Lung (tissue), 12 donors: ENCODE measurements around the gene DIPK1B. TPM values are rescaled to one million over a fixed set of nuclear protein-coding genes. Genes with fewer than 3 reads are reported as not detected.

Source experiments
- ATAC-seq: fragments of 200-7000 bp; cut with Tn5 transposase; one replicate; pipeline ENCODE4 v1.9.1; 2020; ENCODE audit warnings: moderate number of reproducible peaks; ENCODE audit not compliant: insufficient read depth, low FRiP score
- DNase-seq, 3 donors: peaks; one replicate each; pipeline ENCODE4 v3.0.0-alpha.2; 2013 to 2017
- H3K27ac ChIP-seq, 2 donors: one replicate each; pipeline ENCODE4 v1.5.1; 2013; ENCODE audit warnings: mild to moderate bottlenecking in 2 of 2, moderate library complexity in 2 of 2, control low read depth in 1 of 2, inconsistent platforms in 1 of 2, low read depth in 1 of 2, low read length in 1 of 2
- H3K27me3 ChIP-seq, 3 donors: one replicate each; pipeline ENCODE4 v1.5.1; 2013; ENCODE audit warnings: low read length in 2 of 3; ENCODE audit not compliant: control insufficient read depth in 3 of 3, insufficient read depth in 3 of 3
- H3K36me3 ChIP-seq, 4 donors: one replicate each; pipeline ENCODE4 v1.5.1; 2013; ENCODE audit warnings: low read length in 4 of 4, mild to moderate bottlenecking in 1 of 4, moderate library complexity in 1 of 4; ENCODE audit not compliant: control insufficient read depth in 4 of 4, insufficient read depth in 4 of 4
- H3K4me1 ChIP-seq, 5 donors: one replicate each; pipeline ENCODE4 v1.5.1; 2013; ENCODE audit warnings: low read length in 5 of 5, mild to moderate bottlenecking in 2 of 5, moderate library complexity in 1 of 5; ENCODE audit not compliant: control insufficient read depth in 5 of 5, insufficient read depth in 5 of 5
- H3K4me3 ChIP-seq: one replicate; pipeline ENCODE4 v1.5.1; 2013; ENCODE audit warnings: mild to moderate bottlenecking, control low read depth, moderate library complexity
- H3K9ac ChIP-seq, 2 donors: one replicate each; pipeline ENCODE4 v1.5.1; 2013; ENCODE audit warnings: low read length in 2 of 2, control low read depth in 1 of 2; ENCODE audit not compliant: insufficient read depth in 1 of 2
- H3K9me3 ChIP-seq, 4 donors: one replicate each; pipeline ENCODE4 v1.5.1; 2013; ENCODE audit warnings: low read length in 3 of 4, mild to moderate bottlenecking in 1 of 4, moderate library complexity in 1 of 4; ENCODE audit not compliant: control insufficient read depth in 4 of 4, insufficient read depth in 3 of 4
- CTCF ChIP-seq: IDR thresholded peaks from 2 replicates; pipeline ENCODE4 v1.5.1; 2012; ENCODE audit warnings: mild to moderate bottlenecking; ENCODE audit errors: control extremely low read depth, extremely low read depth
- WGBS, 2 donors: extraction: QIAGEN DNeasy Blood & Tissue Kit; methylation state at CpG; one replicate each; pipeline ENCODE4 v1.1.7; 2013; 5-methylcytosine and 5-hydroxymethylcytosine counted together
- polyA plus RNA-seq, 2 donors: library from polyadenylated mRNA; stranded (reverse); fragments of 200-250 nt; gene quantifications; one replicate each; pipeline ENCODE4 v1.2.1, GENCODE V29; 2013
- total RNA-seq, 2 donors: library from RNA; depleted of rRNA in 1 of 2; stranded (reverse); fragments of >200 nt in 1 of 2; gene quantifications; one replicate each; pipeline ENCODE4 v1.2.1, GENCODE V29; 2014 to 2021
- donor health status: control.
- donor health status: control.
- donor health status: Bipolar disorder and iron deficiency.
- donor health status: healthy.
- donor health status: DM: yes; HTN: yes; CAD: no.

DIPK1B gene
- total and polyA plus RNA-seq, 4 donors, result 12.5 to 26.7 (median 13.9) TPM

DNA sequence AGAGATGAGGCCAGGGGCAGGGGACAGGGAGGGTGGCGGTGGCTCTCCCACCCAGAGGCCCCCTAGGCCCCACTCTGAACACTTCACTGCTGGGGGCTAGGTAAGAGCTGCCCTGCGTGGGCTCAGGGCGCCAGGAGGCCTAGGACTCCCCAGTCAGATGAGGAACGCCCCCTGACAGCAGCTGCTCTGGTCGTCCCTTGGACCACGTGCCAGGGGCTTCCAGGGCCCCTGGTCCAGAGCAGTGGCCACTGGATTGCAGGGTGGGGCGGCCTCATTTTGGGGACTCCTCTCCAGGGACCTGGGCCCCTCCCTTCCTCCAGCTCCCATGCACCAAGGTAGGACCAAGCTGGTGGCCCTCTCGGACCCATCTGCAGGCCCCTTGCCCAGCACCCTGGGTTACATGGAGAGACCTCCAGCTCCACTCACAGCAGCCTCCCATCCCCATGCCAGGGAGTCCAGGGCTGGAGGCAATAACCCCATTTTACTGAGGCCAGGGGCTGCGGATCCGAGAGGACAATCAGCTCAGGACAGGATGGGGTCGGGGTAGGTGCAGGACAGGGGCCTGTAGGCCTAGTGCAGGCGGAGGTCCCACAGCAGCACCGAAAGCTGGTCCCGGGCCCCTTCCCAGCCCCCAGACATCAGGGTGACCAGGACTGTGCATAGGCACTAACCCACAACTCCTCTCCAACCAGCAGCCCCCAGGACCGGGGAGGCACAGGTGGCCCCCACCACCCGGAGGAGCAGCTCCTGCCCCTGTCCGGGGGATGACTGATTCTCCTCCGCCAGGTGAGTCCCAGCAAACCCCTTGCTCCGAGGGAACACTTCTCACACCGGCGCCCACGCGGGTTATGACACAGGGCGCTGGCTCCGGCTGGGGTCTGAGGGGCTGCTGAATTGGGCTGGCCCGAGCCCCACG is 48.1 kb upstream of the DIPK1B start:
- no peak overlapping the region for H3K9ac ChIP-seq
- H3K9me3 ChIP-seq, result peaks cover 0 to 3% (median 0%) of the 10 kb centered on the region in 4 donors
- ATAC-seq (no peak), DNase-seq (no peak)
- no peaks in the 10 kb centered on the region for H3K27me3 ChIP-seq
- peak overlapping the region; percentile 76 for H3K4me3 ChIP-seq
- peaks cover 0 to 19% (median 0%) of the 10 kb centered on the region in 5 donors for H3K4me1 ChIP-seq
- peak overlapping the region; percentile 77 to 95 for H3K27ac ChIP-seq
- WGBS, 2 donors, result 61 to 67% methylated on average over 27 of the region's 27 CpGs
- no peak for TF ChIP-seq CTCF
- H3K36me3 ChIP-seq, result peaks cover 0 to 18% (median 0%) of the 10 kb centered on the region in 4 donors

GRCh38 chr9:136665111-136665703 is 47.2 kb upstream of the DIPK1B start:
- TF ChIP-seq CTCF, result no peak
- Histone ChIP-seq H3K4me3 (peak overlapping the region; percentile 76), H3K9ac (no peak overlapping the region), H3K9me3 (peaks cover 0 to 3% (median 0%) of the 10 kb centered on the region in 4 donors), H3K27ac (peak overlapping the region; percentile 77 to 95), H3K27me3 (no peaks in the 10 kb centered on the region), H3K4me1 (peaks cover 0 to 19% (median 0%) of the 10 kb centered on the region in 5 donors), H3K36me3 (peaks cover 0 to 24% (median 0%) of the 10 kb centered on the region in 4 donors)
- 3 to 5% methylated on average over 41 to 49 of the region's 49 CpGs for WGBS, 2 donors
- ATAC-seq, result no peak
- peak; percentile 39 to 60 (median 59) for DNase-seq

GRCh38 chr9:136665704-136666371 is 46.5 kb upstream of the DIPK1B start:
- TF ChIP-seq CTCF, result no peak
- Histone ChIP-seq H3K4me1 (peaks cover 0 to 19% (median 0%) of the 10 kb centered on the region in 5 donors), H3K36me3 (peaks cover 0 to 24% (median 0%) of the 10 kb centered on the region in 4 donors), H3K9me3 (peaks cover 0 to 3% (median 0%) of the 10 kb centered on the region in 4 donors), H3K27ac (peak overlapping the region; percentile 29 to 89), H3K27me3 (no peaks in the 10 kb centered on the region), H3K4me3 (peak overlapping the region; percentile 46), H3K9ac (no peak overlapping the region)
- ATAC-seq (no peak), DNase-seq (no peak)
- 0 to 1% methylated on average over 36 to 109 of the region's 109 CpGs for WGBS, 2 donors
